ENCODE measurements around the gene NINJ2.
A peak's percentile ranks its signal among the peaks of the same experiment; 100 is the strongest.

Gene NINJ2

DNA sequence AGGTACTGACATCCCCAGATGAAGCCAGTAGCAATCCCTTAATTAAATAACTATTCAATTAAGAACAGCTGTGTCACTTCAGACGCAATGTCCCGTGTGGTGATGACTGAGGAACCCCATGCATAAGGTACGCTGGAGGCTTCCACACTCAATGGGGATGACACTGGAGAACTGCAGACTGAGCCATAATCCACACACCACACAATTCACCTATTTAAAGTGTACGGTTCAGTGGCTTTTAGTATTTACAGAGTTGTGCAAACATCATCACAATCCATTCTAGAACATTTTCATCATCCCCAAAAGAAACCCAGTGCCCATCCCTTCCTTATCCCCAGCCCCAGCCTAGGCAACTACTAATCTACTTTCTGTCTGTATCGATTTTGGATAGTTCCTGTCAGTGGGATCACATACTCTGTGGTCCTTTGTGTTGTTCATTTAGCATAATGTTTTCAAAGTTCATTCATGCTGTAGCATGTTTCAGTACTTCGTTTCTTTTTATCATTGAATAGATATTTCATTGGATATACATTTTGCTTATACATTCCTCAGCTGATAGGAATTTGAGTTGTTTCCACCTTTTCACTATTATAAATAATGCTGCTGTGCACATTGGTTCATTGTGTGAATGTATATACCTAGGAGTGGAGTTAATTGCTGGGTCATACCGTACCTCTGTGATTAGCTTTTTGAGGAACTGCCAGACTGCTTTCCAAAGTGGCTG lies 61.1 kb downstream of the NINJ2 start:
- no peak for TF ChIP-seq EZH2 (IDR thresholded peaks at IDR 0.05; ENCODE audit: borderline replicate concordance, low read depth, low read length, severe bottlenecking)
- TF ChIP-seq, protein P1, sequence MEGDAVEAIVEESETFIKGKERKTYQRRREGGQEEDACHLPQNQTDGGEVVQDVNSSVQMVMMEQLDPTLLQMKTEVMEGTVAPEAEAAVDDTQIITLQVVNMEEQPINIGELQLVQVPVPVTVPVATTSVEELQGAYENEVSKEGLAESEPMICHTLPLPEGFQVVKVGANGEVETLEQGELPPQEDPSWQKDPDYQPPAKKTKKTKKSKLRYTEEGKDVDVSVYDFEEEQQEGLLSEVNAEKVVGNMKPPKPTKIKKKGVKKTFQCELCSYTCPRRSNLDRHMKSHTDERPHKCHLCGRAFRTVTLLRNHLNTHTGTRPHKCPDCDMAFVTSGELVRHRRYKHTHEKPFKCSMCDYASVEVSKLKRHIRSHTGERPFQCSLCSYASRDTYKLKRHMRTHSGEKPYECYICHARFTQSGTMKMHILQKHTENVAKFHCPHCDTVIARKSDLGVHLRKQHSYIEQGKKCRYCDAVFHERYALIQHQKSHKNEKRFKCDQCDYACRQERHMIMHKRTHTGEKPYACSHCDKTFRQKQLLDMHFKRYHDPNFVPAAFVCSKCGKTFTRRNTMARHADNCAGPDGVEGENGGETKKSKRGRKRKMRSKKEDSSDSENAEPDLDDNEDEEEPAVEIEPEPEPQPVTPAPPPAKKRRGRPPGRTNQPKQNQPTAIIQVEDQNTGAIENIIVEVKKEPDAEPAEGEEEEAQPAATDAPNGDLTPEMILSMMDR (IDR thresholded peaks at IDR 0.05; ENCODE audit: borderline replicate concordance, extremely low read depth, low read length, poor library complexity, severe bottlenecking), result no peak
- no peaks in the 10 kb centered on the region for H4K20me1 ChIP-seq (ENCODE audit: insufficient read depth, low read length)
- H3K4me1 ChIP-seq (ENCODE audit: insufficient read depth, low read length), result no peaks in the 10 kb centered on the region
- H3K36me3 ChIP-seq (ENCODE audit: insufficient read depth, low read length), result no peaks in the 10 kb centered on the region
- no peak overlapping the region for H3K4me3 ChIP-seq (ENCODE audit: low read depth in 1 of 2, low read length in 2 of 2)
- H3K27me3 ChIP-seq (ENCODE audit: insufficient read depth, low read length, poor library complexity), result no peaks in the 10 kb centered on the region
- no peak overlapping the region for H2AFZ ChIP-seq (ENCODE audit: low read depth, low read length)
- no peaks in the 10 kb centered on the region for H3K9me3 ChIP-seq (ENCODE audit: insufficient read depth, low read length, severe bottlenecking)
- no peak overlapping the region for H3K27ac ChIP-seq (ENCODE audit: low read length)
- no peak overlapping the region for H3K4me2 ChIP-seq (ENCODE audit: insufficient read depth, low read length)
- H3K9ac ChIP-seq (ENCODE audit: low read depth, low read length), result no peak overlapping the region
- no peak for DNase-seq
- no peaks in the 10 kb centered on the region for H3K79me2 ChIP-seq (ENCODE audit: insufficient read depth, low read length)
- no peak for ATAC-seq (ENCODE audit: insufficient read depth, low read depth)

DNA sequence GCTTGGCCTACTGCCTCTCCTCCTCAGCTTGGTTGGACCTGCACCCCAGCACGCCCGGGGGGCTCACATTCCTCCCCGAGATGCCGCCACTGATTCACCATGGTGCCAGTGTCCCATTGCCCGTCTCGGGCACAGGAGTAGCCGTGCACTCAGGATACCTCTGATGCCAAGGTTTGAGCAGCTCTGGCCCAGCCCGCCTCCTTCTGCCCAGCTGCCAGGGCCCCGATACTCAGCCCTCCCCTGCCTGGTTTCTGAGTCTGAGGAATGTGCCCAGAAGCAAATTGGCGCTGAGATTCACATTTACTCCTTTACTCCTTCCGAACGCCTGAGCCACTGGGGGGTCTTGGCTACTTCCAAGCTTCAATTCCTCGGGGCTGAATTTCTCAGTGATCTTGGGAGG lies 63.5 kb downstream of the NINJ2 start:
- H4K20me1 ChIP-seq (ENCODE audit: insufficient read depth, low read length), result no peaks in the 10 kb centered on the region
- H3K9me3 ChIP-seq (ENCODE audit: insufficient read depth, low read length, severe bottlenecking), result no peaks in the 10 kb centered on the region
- no peak for ATAC-seq (ENCODE audit: insufficient read depth, low read depth)
- H3K9ac ChIP-seq (ENCODE audit: low read depth, low read length), result no peak overlapping the region
- peaks cover 2% of the 10 kb centered on the region for H3K27me3 ChIP-seq (ENCODE audit: insufficient read depth, low read length, poor library complexity)
- H3K4me3 ChIP-seq (ENCODE audit: low read depth in 1 of 2, low read length in 2 of 2), result no peak overlapping the region
- no peak for TF ChIP-seq EZH2 (IDR thresholded peaks at IDR 0.05; ENCODE audit: borderline replicate concordance, low read depth, low read length, severe bottlenecking)
- TF ChIP-seq, protein P1 (IDR thresholded peaks at IDR 0.05; ENCODE audit: borderline replicate concordance, extremely low read depth, low read length, poor library complexity, severe bottlenecking), result no peak
- no peaks in the 10 kb centered on the region for H3K79me2 ChIP-seq (ENCODE audit: insufficient read depth, low read length)
- DNase-seq, result no peak
- no peaks in the 10 kb centered on the region for H3K36me3 ChIP-seq (ENCODE audit: insufficient read depth, low read length)
- H3K27ac ChIP-seq (ENCODE audit: low read length), result no peak overlapping the region
- peak overlapping the region; percentile 16; the same call in 1 of the 2 replicates for H2AFZ ChIP-seq (ENCODE audit: low read depth, low read length)
- H3K4me1 ChIP-seq (ENCODE audit: insufficient read depth, low read length), result no peaks in the 10 kb centered on the region
- H3K4me2 ChIP-seq (ENCODE audit: insufficient read depth, low read length), result no peak overlapping the region

DNA sequence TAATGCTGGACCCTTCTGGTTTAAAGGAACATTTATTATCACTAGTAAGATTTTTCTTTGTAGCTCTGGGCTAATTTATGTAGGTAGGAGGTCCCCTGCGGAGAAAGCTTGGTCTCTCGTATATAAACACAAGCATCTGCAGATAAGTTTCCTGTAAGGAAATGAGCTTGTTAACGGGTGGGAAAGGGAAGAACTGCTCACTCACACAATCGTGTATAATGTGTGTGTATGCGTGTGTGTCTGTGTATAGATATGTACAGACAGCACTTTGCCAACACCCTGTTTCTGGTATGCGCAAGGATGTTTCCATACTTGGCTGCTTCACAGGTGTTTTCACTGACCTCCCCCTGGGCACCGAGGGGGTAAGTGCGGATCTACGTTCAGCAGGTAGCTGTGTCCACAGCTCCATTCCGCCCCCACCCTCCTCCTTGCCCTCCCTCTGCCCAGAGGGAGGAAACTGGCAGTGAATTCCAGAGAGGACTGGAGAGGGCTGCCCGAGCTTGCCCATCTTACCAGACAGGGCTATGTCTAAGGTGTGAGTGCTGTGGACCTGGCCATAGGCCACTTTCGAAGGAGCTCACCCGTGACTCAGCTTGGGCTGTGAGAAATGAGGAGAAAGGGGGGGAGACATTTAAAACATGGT lies 65.2 kb downstream of the NINJ2 start:
- H3K9me3 ChIP-seq (ENCODE audit: insufficient read depth, low read length, severe bottlenecking), result no peaks in the 10 kb centered on the region

More for the DNA sequence above, 65.2 kb downstream of the NINJ2 start:
- H3K27ac ChIP-seq (ENCODE audit: low read length), result no peak overlapping the region
- no peaks in the 10 kb centered on the region for H3K79me2 ChIP-seq (ENCODE audit: insufficient read depth, low read length)
- H3K36me3 ChIP-seq (ENCODE audit: insufficient read depth, low read length), result no peaks in the 10 kb centered on the region
- H2AFZ ChIP-seq (ENCODE audit: low read depth, low read length), result no peak overlapping the region
- no peaks in the 10 kb centered on the region for H4K20me1 ChIP-seq (ENCODE audit: insufficient read depth, low read length)
- no peak overlapping the region for H3K9ac ChIP-seq (ENCODE audit: low read depth, low read length)
- ATAC-seq (ENCODE audit: insufficient read depth, low read depth) (no peak), DNase-seq (no peak)
- H3K4me2 ChIP-seq (ENCODE audit: insufficient read depth, low read length), result no peak overlapping the region
- peaks cover 10% of the 10 kb centered on the region for H3K27me3 ChIP-seq (ENCODE audit: insufficient read depth, low read length, poor library complexity)
- H3K4me3 ChIP-seq (ENCODE audit: low read depth in 1 of 2, low read length in 2 of 2), result no peak overlapping the region
- TF ChIP-seq, protein P1 (IDR thresholded peaks at IDR 0.05; ENCODE audit: borderline replicate concordance, extremely low read depth, low read length, poor library complexity, severe bottlenecking), result no peak
- no peak for TF ChIP-seq EZH2 (IDR thresholded peaks at IDR 0.05; ENCODE audit: borderline replicate concordance, low read depth, low read length, severe bottlenecking)
- no peaks in the 10 kb centered on the region for H3K4me1 ChIP-seq (ENCODE audit: insufficient read depth, low read length)

Data from DND-41 (cell line).